HCT116 (cell line): ENCODE measurements around the gene CDC42BPA. TPM values are rescaled to one million over a fixed set of nuclear protein-coding genes. Genes with fewer than 3 reads are reported as not detected.

Experiments
- ATAC-seq: fragments of 200-7000 bp; cut with Tn5 transposase; 2 replicates; pipeline ENCODE4 v1.9.1; 2020; ENCODE audit warnings: mild to moderate bottlenecking, moderate library complexity
- BruUV-seq: library from RNA; stranded (reverse); fragments of 400-500 nt; replicated peaks from 2 replicates; lab custom pipeline; 2021; lab: Mats Ljungman, UMichigan
- CTCF ChIA-PET: fragments of 300-600 bp; sonication (Branson Sonifier 250); formaldehyde crosslinking; loops from one replicate; lab custom pipeline; 2021; ENCODE audit warnings: antibody characterized with exemption; lab: Charles Lee
- POLR2A ChIA-PET: fragments of 300-600, 350-600 bp; sonication (Branson Sonifier 250); formaldehyde crosslinking; loops from one replicate; lab custom pipeline; 2021; ENCODE audit warnings: antibody characterized with exemption; lab: Charles Lee
- RAD21 ChIA-PET, 2 experiments: fragments of 300-600 bp; sonication (Branson Sonifier 250); formaldehyde crosslinking; loops; one replicate each; lab custom pipeline; 2023; ENCODE audit warnings: low total read pairs in 2 of 2; ENCODE audit not compliant: uncharacterized antibody in 2 of 2, unreplicated experiment in 2 of 2, low non-redundant PET in 1 of 2; lab: Charles Lee
- DNase-seq: peaks from one replicate; pipeline ENCODE4 v3.0.0-alpha.2; 2010; ENCODE audit warnings: low read depth, low spot score
- H2AFZ ChIP-seq: fragments of 200-600 bp; shearing (Covaris generic), sonication (generic); 2 replicates; pipeline ENCODE4 v1.6.1; 2017; ENCODE audit warnings: low read depth, mixed run types, mixed read lengths, antibody characterized with exemption, low read length; ENCODE audit not compliant: poor library complexity, severe bottlenecking
- H3K27ac ChIP-seq: 2 replicates; pipeline ENCODE4 v1.5.1; 2012; ENCODE audit warnings: low read depth, low read length
- H3K27me3 ChIP-seq: fragments of 200-600 bp; sonication (generic); 2 replicates; pipeline ENCODE4 v1.6.1; 2016; ENCODE audit warnings: mixed run types, low read length, mixed read lengths; ENCODE audit not compliant: insufficient read depth
- H3K36me3 ChIP-seq, 2 experiments: fragments of 200-500 bp in 1 of 2; fragments of 200-600 bp in 1 of 2; sonication (Bioruptor generic) in 1 of 2; sonication (generic) in 1 of 2; 2 replicates each; pipeline versions ENCODE4 v1.5.1 to v1.6.1; 2014 to 2016; ENCODE audit warnings: low read length in 2 of 2, inconsistent platforms in 1 of 2, mixed read lengths in 1 of 2, mixed run types in 1 of 2; ENCODE audit not compliant: insufficient read depth in 2 of 2, control insufficient read depth in 1 of 2
- H3K4me1 ChIP-seq, 2 experiments: fragments of 200-600 bp in 1 of 2; sonication (generic) in 1 of 2; 2 replicates each; pipeline versions ENCODE4 v1.5.1 to v1.6.1; 2012 to 2017; ENCODE audit warnings: low read length in 2 of 2, inconsistent platforms in 1 of 2, mild to moderate bottlenecking in 1 of 2, mixed read lengths in 1 of 2, mixed run types in 1 of 2, moderate library complexity in 1 of 2; ENCODE audit not compliant: insufficient read depth in 2 of 2, control insufficient read depth in 1 of 2
- H3K4me2 ChIP-seq: fragments of 200-600 bp; sonication (generic); 2 replicates; pipeline ENCODE4 v1.6.1; 2017; ENCODE audit warnings: mixed run types, low read length, mixed read lengths
- H3K4me3 ChIP-seq, 2 experiments: fragments of 200-600 bp in 1 of 2; sonication (generic) in 1 of 2; replicated peaks in 1 of 2; 2 replicates each; pipeline ENCODE4 v1.5.1; 2011 to 2016; ENCODE audit warnings: low read length in 2 of 2, control low read depth in 1 of 2, low read depth in 1 of 2, mild to moderate bottlenecking in 1 of 2, mixed read lengths in 1 of 2, mixed run types in 1 of 2
- H3K79me2 ChIP-seq: fragments of 200-600 bp; sonication (generic); 2 replicates; pipeline ENCODE4 v1.6.1; 2017; ENCODE audit warnings: mild to moderate bottlenecking, mixed run types, low read length, moderate library complexity, mixed read lengths; ENCODE audit not compliant: insufficient read depth
- H3K9ac ChIP-seq: fragments of 200-600 bp; sonication (generic); 2 replicates; pipeline ENCODE4 v1.6.1; 2016; ENCODE audit warnings: low read length, mixed read lengths
- H3K9me2 ChIP-seq: fragments of 200-600 bp; sonication (generic), shearing (Covaris generic); 2 replicates; pipeline ENCODE4 v1.6.1; 2017; ENCODE audit warnings: mixed run types, mild to moderate bottlenecking, moderate library complexity; ENCODE audit not compliant: insufficient read depth
- H3K9me3 ChIP-seq, 2 experiments: fragments of 200-500 bp in 1 of 2; fragments of 200-600 bp in 1 of 2; sonication (Bioruptor generic) in 1 of 2; sonication (generic) in 1 of 2; 2 replicates each; pipeline ENCODE4 v1.6.1; 2014 to 2017; ENCODE audit warnings: low read length in 2 of 2, mixed read lengths in 2 of 2, inconsistent platforms in 1 of 2, low read depth in 1 of 2, mild to moderate bottlenecking in 1 of 2, mixed run types in 1 of 2, moderate library complexity in 1 of 2; ENCODE audit not compliant: control insufficient read depth in 1 of 2, insufficient read depth in 1 of 2
- H4K20me1 ChIP-seq: fragments of 200-600 bp; sonication (generic), shearing (Covaris generic); 2 replicates; pipeline ENCODE4 v1.6.1; 2017; ENCODE audit warnings: mixed run types, mild to moderate bottlenecking, moderate library complexity; ENCODE audit not compliant: insufficient read depth
- EGR1 ChIP-seq: IDR thresholded peaks from 2 replicates; pipeline ENCODE4 v1.6.1; 2012; ENCODE audit warnings: low read depth
- ELF1 ChIP-seq: IDR thresholded peaks from 2 replicates; pipeline ENCODE4 v1.6.1; 2012; ENCODE audit warnings: low read depth, borderline replicate concordance
- EZH2 ChIP-seq: fragments of 200-600 bp; sonication (generic); IDR thresholded peaks from 2 replicates; pipeline ENCODE4 v1.6.1; 2017; ENCODE audit warnings: antibody characterized with exemption, mixed run types
- POLR2A ChIP-seq: IDR thresholded peaks from 2 replicates; pipeline ENCODE4 v1.7.0; 2011; ENCODE audit warnings: borderline replicate concordance; ENCODE audit not compliant: insufficient read depth, insufficient read length; ENCODE audit errors: extremely low read depth
- POLR2AphosphoS5 ChIP-seq: IDR thresholded peaks from 2 replicates; pipeline ENCODE4 v1.6.1; 2011; ENCODE audit warnings: mild to moderate bottlenecking, low read depth, low read length, moderate library complexity
- SP1 ChIP-seq: IDR thresholded peaks from 2 replicates; pipeline ENCODE4 v1.6.1; 2012; ENCODE audit warnings: low read depth
- YY1 ChIP-seq: IDR thresholded peaks from 2 replicates; pipeline ENCODE4 v1.6.1; 2011; ENCODE audit warnings: low read length, low read depth, moderate library complexity, mild to moderate bottlenecking; ENCODE audit not compliant: insufficient replicate concordance; ENCODE audit errors: extremely low read depth
- intact Hi-C: fragments of 100-400 bp; cut with micrococcal nuclease; formaldehyde crosslinking; loops from 2 replicates; pipeline ENCODE4 v1.10.0; 2022
- total RNA-seq: library from RNA; stranded (reverse); gene quantifications from one replicate; pipeline ENCODE4 v1.2.1, GENCODE V29; 2021; ENCODE audit not compliant: unreplicated experiment
- TF ChIP-seq, protein P1 (sequence below): IDR thresholded peaks from 2 replicates; pipeline ENCODE4 v1.6.1; 2012; ENCODE audit warnings: low read depth

CDC42BPA gene
- total RNA-seq, 1 experiment from 2014 or later: 44.0 TPM

DNA sequence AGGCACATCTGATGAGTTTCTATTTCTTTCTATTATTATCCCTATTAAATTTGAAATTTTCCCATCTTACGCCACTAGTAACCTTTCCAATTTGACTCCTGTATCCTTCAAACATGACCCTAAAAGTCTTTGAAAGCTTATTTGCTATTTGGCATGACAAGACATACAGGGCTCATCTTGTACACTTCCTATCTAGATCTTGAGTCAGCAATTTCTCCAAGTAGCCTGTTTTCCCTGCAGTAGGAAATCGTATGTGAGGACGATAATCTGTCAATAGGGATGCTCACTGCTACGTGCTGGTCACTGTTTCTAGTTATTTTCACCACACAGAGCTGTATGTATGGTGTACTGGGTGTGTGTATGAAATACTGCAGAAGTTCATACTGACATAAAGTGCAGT, 142.7 kb downstream of the CDC42BPA start:
- intact Hi-C loops: no loop called here
- POLR2A ChIA-PET: no interaction called here
- Histone ChIP-seq H3K4me3 (no peak overlapping the region), H3K27ac (no peak overlapping the region), H3K9ac (no peak overlapping the region), H3K4me2 (no peak overlapping the region), H3K4me1 (no peaks in the 10 kb centered on the region), H3K79me2 (peaks cover 26% of the 10 kb centered on the region), H3K9me2 (no peaks in the 10 kb centered on the region), H3K27me3 (no peaks in the 10 kb centered on the region), H2AFZ (no peak overlapping the region), H4K20me1 (peaks cover 6% of the 10 kb centered on the region; the same call in 1 of the 2 replicates), H3K36me3 (no peaks in the 10 kb centered on the region), H3K9me3 (no peaks in the 10 kb centered on the region)
- TF ChIP-seq POLR2AphosphoS5: no peak
- TF ChIP-seq, protein P1, sequence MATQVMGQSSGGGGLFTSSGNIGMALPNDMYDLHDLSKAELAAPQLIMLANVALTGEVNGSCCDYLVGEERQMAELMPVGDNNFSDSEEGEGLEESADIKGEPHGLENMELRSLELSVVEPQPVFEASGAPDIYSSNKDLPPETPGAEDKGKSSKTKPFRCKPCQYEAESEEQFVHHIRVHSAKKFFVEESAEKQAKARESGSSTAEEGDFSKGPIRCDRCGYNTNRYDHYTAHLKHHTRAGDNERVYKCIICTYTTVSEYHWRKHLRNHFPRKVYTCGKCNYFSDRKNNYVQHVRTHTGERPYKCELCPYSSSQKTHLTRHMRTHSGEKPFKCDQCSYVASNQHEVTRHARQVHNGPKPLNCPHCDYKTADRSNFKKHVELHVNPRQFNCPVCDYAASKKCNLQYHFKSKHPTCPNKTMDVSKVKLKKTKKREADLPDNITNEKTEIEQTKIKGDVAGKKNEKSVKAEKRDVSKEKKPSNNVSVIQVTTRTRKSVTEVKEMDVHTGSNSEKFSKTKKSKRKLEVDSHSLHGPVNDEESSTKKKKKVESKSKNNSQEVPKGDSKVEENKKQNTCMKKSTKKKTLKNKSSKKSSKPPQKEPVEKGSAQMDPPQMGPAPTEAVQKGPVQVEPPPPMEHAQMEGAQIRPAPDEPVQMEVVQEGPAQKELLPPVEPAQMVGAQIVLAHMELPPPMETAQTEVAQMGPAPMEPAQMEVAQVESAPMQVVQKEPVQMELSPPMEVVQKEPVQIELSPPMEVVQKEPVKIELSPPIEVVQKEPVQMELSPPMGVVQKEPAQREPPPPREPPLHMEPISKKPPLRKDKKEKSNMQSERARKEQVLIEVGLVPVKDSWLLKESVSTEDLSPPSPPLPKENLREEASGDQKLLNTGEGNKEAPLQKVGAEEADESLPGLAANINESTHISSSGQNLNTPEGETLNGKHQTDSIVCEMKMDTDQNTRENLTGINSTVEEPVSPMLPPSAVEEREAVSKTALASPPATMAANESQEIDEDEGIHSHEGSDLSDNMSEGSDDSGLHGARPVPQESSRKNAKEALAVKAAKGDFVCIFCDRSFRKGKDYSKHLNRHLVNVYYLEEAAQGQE: no peak
- no peak for TF ChIP-seq EZH2
- TF ChIP-seq YY1: no peak
- TF ChIP-seq POLR2A: no peak
- no peak for TF ChIP-seq SP1
- BruUV-seq: no TSS peak
- CTCF ChIA-PET: no interaction called here
- no peak for ATAC-seq
- RAD21 ChIA-PET: no interaction called here
- DNase-seq: no peak

DNA sequence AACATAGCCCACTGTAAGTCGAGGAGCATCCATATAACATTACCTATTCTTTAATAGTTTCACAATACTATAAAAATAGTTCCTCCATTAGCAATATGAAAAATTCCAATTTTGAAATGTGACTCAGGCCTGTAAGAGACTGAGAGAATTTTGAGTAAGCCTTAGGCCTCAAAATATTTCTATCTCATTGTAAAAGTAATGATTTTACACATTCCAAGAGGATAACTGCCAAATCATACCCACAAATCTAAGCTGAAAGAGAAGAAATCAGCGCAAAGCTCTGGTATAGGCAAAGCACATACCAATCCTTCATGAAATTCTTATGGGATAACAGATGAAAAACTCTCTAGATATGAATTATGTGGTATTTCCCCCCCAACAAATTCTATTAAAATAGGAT, 144.1 kb downstream of the CDC42BPA start:
- Histone ChIP-seq H4K20me1 (peaks cover 6% of the 10 kb centered on the region; the same call in 1 of the 2 replicates), H3K4me1 (no peaks in the 10 kb centered on the region), H3K79me2 (peaks cover 23% of the 10 kb centered on the region), H3K9me3 (no peaks in the 10 kb centered on the region), H3K9ac (no peak overlapping the region), H3K27ac (no peak overlapping the region), H3K4me3 (no peak overlapping the region), H3K36me3 (no peaks in the 10 kb centered on the region), H2AFZ (no peak overlapping the region), H3K27me3 (no peaks in the 10 kb centered on the region), H3K4me2 (no peak overlapping the region), H3K9me2 (no peaks in the 10 kb centered on the region)
- no peak for TF ChIP-seq ELF1
- no peak for TF ChIP-seq EGR1
- CTCF ChIA-PET: no interaction called here
- no peak for ATAC-seq
- no peak for DNase-seq
- intact Hi-C loops: no loop called here
- no TSS peak for BruUV-seq
- RAD21 ChIA-PET: no interaction called here
- POLR2A ChIA-PET: no interaction called here
